SU-DHL-6 (cell line): ENCODE measurements around the gene ANKS1A.

Experiments used
- EZH2phosphoT487 ChIP-seq: fragments of 200-600 bp; sonication (generic), shearing (Covaris generic); conservative IDR thresholded peaks from 2 replicates; pipeline ENCODE4 v1.6.1; 2018; ENCODE audit warnings: mild to moderate bottlenecking, antibody characterized with exemption, low read length, moderate library complexity, mixed read lengths
- TF ChIP-seq, protein P1 (sequence below): fragments of 200-600 bp; sonication (generic); IDR thresholded peaks from one replicate; pipeline ENCODE4 v1.5.1; 2017; ENCODE audit warnings: antibody characterized with exemption, mild to moderate bottlenecking, low read length, moderate library complexity; ENCODE audit not compliant: insufficient read depth, poor library complexity, severe bottlenecking

DNA sequence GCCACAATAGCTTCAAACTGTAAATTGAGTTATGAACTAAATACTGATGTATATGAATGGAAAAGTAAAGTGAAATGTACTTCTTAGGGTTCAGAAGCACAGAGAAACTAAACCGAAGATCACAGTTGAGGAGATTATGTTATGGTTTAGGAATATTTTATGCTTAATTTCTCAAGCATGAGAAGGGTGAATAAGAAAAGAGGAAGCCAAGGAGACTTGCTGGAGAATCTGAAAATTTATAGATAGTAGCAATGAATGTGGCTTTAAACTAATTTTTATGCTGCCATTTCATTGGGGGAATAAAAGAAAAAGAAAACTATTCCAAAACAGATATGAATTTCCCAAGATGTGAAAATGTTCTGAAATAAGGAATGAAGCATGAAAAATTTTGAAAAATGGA, 5.6 kb downstream of the ANKS1A start:
- TF ChIP-seq, protein P1, sequence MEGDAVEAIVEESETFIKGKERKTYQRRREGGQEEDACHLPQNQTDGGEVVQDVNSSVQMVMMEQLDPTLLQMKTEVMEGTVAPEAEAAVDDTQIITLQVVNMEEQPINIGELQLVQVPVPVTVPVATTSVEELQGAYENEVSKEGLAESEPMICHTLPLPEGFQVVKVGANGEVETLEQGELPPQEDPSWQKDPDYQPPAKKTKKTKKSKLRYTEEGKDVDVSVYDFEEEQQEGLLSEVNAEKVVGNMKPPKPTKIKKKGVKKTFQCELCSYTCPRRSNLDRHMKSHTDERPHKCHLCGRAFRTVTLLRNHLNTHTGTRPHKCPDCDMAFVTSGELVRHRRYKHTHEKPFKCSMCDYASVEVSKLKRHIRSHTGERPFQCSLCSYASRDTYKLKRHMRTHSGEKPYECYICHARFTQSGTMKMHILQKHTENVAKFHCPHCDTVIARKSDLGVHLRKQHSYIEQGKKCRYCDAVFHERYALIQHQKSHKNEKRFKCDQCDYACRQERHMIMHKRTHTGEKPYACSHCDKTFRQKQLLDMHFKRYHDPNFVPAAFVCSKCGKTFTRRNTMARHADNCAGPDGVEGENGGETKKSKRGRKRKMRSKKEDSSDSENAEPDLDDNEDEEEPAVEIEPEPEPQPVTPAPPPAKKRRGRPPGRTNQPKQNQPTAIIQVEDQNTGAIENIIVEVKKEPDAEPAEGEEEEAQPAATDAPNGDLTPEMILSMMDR, result no peak
- no peak for TF ChIP-seq EZH2phosphoT487
